Measurements from ENCODE around the gene PRMT2.

Gene PRMT2

DNA sequence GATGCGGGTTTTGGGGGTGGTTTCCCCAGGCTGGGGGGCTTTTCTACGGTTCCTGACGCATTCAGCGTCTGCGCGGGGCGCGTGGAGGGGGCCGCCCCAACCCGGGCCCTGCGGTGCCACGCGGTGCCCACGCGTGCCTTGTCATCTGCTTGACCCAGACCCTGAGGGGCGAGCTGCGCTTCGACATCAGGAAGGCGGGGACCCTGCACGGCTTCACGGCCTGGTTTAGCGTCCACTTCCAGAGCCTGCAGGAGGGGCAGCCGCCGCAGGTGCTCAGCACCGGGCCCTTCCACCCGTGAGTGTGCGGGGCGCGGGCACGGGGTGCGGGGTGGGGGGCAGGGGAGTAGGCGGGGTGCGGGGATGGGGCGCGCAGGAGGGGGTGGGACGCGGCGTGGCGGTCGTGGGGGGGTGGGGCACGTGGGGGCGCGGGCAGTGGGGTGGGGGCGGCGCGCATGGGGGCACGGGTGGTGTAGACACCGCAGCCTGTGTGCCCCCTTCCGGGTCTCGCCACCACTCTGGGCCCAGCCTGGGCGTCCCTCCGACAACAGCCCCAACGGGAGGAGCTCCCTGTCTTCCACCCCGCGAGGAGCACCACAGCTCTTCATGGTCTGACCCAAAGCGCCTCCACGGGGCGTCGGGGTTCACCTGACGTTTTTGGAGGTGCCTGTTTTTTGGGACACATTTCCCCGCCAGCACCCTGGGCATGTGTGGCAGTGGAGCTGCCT, 26.3 kb downstream of the PRMT2 start:
- no peak for TF ChIP-seq CTCF (IDR thresholded peaks at IDR 0.05; ENCODE audit: low read length, missing control alignments)
- peak overlapping the region; percentile 21 for H3K4me3 ChIP-seq (replicated peaks; ENCODE audit: low read depth, low read length)
- no peak for DNase-seq (ENCODE audit: low read depth)

- no peak for DNase-seq (ENCODE audit: low read depth)
- TF ChIP-seq CTCF (IDR thresholded peaks at IDR 0.05; ENCODE audit: low read length, missing control alignments), result no peak
- H3K4me3 ChIP-seq (replicated peaks; ENCODE audit: low read depth, low read length), result no peak overlapping the region
Measured at GRCh38 chr21:46662367-46662654, 26.8 kb downstream of the PRMT2 start.

DNA sequence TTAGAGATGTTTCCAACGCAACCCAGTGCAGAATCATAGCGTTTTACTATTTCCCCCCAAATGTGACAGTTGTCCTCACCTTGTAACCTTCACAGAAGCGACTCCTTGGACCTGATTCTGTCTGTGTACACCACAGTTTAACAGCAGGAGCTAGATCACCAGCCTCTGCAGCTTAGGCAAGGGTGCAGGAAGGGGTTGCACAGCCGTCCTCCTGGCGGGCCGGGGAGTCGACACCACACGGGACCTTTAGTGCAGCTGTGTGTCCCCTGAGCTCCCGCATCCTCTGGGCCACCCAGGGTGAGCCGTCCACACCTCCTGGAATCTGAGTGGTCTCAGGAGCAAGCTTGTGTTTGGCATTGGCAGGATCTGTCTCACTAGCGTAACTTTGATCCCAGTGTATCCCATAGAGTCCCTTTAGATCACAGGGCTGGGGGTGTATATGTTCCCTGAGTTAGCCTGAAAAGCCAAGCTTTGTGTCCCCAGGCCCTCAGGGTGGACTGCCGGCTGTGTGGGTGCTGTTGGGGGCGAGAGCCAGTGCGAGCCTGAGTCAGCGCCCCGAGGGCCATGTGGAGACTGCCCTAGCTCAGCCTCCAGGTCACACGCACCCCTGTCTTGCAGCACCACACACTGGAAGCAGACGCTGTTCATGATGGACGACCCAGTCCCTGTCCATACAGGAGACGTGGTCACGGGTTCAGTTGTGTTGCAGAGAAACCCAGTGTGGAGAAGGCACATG, 27.5 kb downstream of the PRMT2 start:
- no peak overlapping the region for H3K4me3 ChIP-seq (replicated peaks; ENCODE audit: low read depth, low read length)
- no peak for DNase-seq (ENCODE audit: low read depth)
- no peak for TF ChIP-seq CTCF (IDR thresholded peaks at IDR 0.05; ENCODE audit: low read length, missing control alignments)

GRCh38 chr21:46663754-46664153, 28.3 kb downstream of the PRMT2 start:
- DNase-seq (ENCODE audit: low read depth), result no peak
- no peak for TF ChIP-seq CTCF (IDR thresholded peaks at IDR 0.05; ENCODE audit: low read length, missing control alignments)
- H3K4me3 ChIP-seq (replicated peaks; ENCODE audit: low read depth, low read length), result no peak overlapping the region

DNA sequence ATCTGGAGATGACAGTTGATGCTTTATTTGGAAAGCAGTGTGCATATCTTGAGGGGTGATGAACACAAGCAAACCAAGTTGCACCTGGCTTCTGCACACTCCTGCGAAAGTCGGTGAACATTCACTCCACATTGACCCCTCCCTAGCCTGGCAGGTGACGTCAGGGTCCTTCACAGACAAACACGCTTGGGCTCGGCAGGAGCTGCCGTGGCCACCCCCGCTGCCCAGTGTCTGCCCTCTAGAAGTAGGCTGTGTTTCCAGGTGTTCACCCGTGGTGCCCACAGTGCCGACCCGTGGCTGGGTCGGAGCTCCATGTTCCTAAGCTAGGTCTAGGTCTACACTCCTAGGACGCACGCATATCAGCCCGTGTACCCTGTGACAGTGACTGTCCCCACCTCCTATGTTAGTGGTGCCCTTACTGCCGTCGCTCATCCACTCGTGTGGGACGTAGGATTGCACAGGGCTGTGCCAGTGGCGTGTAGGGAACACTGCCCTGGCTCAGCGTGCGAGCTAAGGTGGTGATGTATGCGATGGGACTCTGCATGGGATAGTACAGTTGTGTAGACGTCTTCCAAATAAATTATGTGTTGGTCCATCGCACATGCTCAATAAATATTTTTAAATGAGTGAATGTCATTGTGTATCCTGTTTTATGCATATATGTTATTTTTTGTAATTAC, 29.0 kb downstream of the PRMT2 start:
- DNase-seq (ENCODE audit: low read depth), result no peak
- no peak overlapping the region for H3K4me3 ChIP-seq (replicated peaks; ENCODE audit: low read depth, low read length)
- TF ChIP-seq CTCF (IDR thresholded peaks at IDR 0.05; ENCODE audit: low read length, missing control alignments), result no peak

DNA sequence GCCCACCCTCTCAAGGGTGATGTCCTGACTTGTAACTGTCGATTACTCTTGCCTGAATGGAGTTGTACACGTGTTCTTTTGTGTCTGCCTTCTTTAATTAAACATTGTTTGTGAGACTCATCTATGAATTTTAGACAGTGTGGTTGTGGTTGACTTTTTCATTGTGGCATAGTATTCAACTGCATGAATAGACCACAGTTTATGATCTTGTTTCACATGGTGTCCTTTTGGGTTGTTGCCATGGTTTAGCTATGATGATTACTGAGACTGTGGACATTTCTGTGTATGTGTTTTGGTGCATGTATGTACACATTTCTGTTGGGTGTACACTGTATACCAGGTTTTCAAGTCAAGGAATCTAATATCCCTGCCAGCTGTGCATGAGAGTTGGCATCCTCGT, 30.1 kb downstream of the PRMT2 start:
- TF ChIP-seq CTCF (IDR thresholded peaks at IDR 0.05; ENCODE audit: low read length, missing control alignments), result no peak
- H3K4me3 ChIP-seq (replicated peaks; ENCODE audit: low read depth, low read length), result no peak overlapping the region
- no peak for DNase-seq (ENCODE audit: low read depth)
